Right lobe of liver (tissue), 4 donors: ENCODE data around the gene ENOX2.

Experiments used
- POLR2A ChIP-seq: fragments of 450-650 bp; IDR thresholded peaks from one replicate; pipeline ENCODE4 v1.6.1; 2017; ENCODE audit warnings: antibody characterized with exemption, mild to moderate bottlenecking
- TF ChIP-seq, protein P1 (sequence below), 4 donors: fragments of 200-600 bp in 3 of 4; fragments of 450-650 bp in 1 of 4; IDR thresholded peaks; one replicate each; pipeline versions ENCODE4 v1.5.1 to v1.8.0; 2016 to 2022; ENCODE audit warnings: antibody characterized with exemption in 4 of 4, mild to moderate bottlenecking in 2 of 4
- donor health status: DM: no; HTN: no; CAD: no.
- donor health status: DM: no; HTN: no; CAD: no.
- donor health status: DM: no; HTN: yes; CAD: no.

- TF ChIP-seq, protein P1, sequence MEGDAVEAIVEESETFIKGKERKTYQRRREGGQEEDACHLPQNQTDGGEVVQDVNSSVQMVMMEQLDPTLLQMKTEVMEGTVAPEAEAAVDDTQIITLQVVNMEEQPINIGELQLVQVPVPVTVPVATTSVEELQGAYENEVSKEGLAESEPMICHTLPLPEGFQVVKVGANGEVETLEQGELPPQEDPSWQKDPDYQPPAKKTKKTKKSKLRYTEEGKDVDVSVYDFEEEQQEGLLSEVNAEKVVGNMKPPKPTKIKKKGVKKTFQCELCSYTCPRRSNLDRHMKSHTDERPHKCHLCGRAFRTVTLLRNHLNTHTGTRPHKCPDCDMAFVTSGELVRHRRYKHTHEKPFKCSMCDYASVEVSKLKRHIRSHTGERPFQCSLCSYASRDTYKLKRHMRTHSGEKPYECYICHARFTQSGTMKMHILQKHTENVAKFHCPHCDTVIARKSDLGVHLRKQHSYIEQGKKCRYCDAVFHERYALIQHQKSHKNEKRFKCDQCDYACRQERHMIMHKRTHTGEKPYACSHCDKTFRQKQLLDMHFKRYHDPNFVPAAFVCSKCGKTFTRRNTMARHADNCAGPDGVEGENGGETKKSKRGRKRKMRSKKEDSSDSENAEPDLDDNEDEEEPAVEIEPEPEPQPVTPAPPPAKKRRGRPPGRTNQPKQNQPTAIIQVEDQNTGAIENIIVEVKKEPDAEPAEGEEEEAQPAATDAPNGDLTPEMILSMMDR (IDR thresholded peaks at IDR 0.05), result no peak
- no peak for TF ChIP-seq POLR2A
Measured at GRCh38 chrX:130909469-130910136, 6.6 kb upstream of the ENOX2 start.
